Measurements from ENCODE around the gene WDSUB1. TPM values are rescaled to one million over a fixed set of nuclear protein-coding genes. Genes with fewer than 3 reads are reported as not detected.

Gene WDSUB1
- 14.3 to 15.6 TPM (median 15.1 TPM) in 3 replicates for total RNA-seq

- Mint-ChIP-seq H3K9me3 (no peaks in the 10 kb centered on the region), H3K27me3 (ENCODE audit: low read depth) (no peaks in the 10 kb centered on the region), H3K36me3 (no peaks in the 10 kb centered on the region), H3K4me1 (peaks cover 36% of the 10 kb centered on the region), H3K27ac (peak within 1 kb of the TSS; percentile 95), H3K4me3 (peak within 1 kb of the TSS; percentile 88)
- peak; percentile 55 to 72 for DNase-seq (ENCODE audit: low spot score in 2 of 2, unreplicated experiment in 2 of 2)
- no peak for TF ChIP-seq CTCF (IDR thresholded peaks at IDR 0.05; ENCODE audit: unreplicated experiment)
Observed at GRCh38 chr2:159285929-159286708, at the start of gene WDSUB1. Gene WDSUB1, minus strand, starts transcription at chr2:159286703. Its CDS starts 3,634 bp downstream, at chr2:159283069.

- no peak overlapping the region for H3K4me3 Mint-ChIP-seq
- H3K4me1 Mint-ChIP-seq, result peaks cover 4% of the 10 kb centered on the region
- DNase-seq (ENCODE audit: low spot score in 2 of 2, unreplicated experiment in 2 of 2), result no peak
- no peaks in the 10 kb centered on the region for H3K9me3 Mint-ChIP-seq
- H3K27ac Mint-ChIP-seq, result peak overlapping the region; percentile 5
- H3K36me3 Mint-ChIP-seq, result peaks cover 34% of the 10 kb centered on the region
- H3K27me3 Mint-ChIP-seq (ENCODE audit: low read depth), result no peaks in the 10 kb centered on the region
- TF ChIP-seq CTCF (IDR thresholded peaks at IDR 0.05; ENCODE audit: unreplicated experiment), result no peak
Observed at GRCh38 chr2:159326569-159327255, 40.2 kb upstream of the WDSUB1 start.

- Mint-ChIP-seq H3K36me3 (peaks cover 44% of the 10 kb centered on the region), H3K27me3 (ENCODE audit: low read depth) (no peaks in the 10 kb centered on the region), H3K9me3 (no peaks in the 10 kb centered on the region), H3K27ac (no peak overlapping the region), H3K4me3 (no peak overlapping the region), H3K4me1 (peaks cover 4% of the 10 kb centered on the region)
- TF ChIP-seq CTCF (IDR thresholded peaks at IDR 0.05; ENCODE audit: unreplicated experiment), result no peak
- no peak for DNase-seq (ENCODE audit: low spot score in 2 of 2, unreplicated experiment in 2 of 2)
Observed at GRCh38 chr2:159322419-159322818, 35.9 kb upstream of the WDSUB1 start.

GRCh38 chr2:159317392-159318088 lies 31.0 kb upstream of the WDSUB1 start:
- no peak for TF ChIP-seq CTCF (IDR thresholded peaks at IDR 0.05; ENCODE audit: unreplicated experiment)
- Mint-ChIP-seq H3K9me3 (peaks cover 7% of the 10 kb centered on the region), H3K4me3 (no peak overlapping the region), H3K27me3 (ENCODE audit: low read depth) (no peaks in the 10 kb centered on the region), H3K4me1 (no peaks in the 10 kb centered on the region), H3K36me3 (peaks cover 71% of the 10 kb centered on the region), H3K27ac (no peak overlapping the region)
- DNase-seq (ENCODE audit: low spot score in 2 of 2, unreplicated experiment in 2 of 2), result no peak

GRCh38 chr2:159307942-159308341 lies 21.4 kb upstream of the WDSUB1 start:
- H3K4me1 Mint-ChIP-seq, result no peaks in the 10 kb centered on the region
- TF ChIP-seq CTCF (IDR thresholded peaks at IDR 0.05; ENCODE audit: unreplicated experiment), result no peak
- no peak overlapping the region for H3K27ac Mint-ChIP-seq
- no peak overlapping the region for H3K4me3 Mint-ChIP-seq
- peaks cover 15% of the 10 kb centered on the region for H3K36me3 Mint-ChIP-seq
- peaks cover 30% of the 10 kb centered on the region for H3K9me3 Mint-ChIP-seq
- DNase-seq (ENCODE audit: low spot score in 2 of 2, unreplicated experiment in 2 of 2), result no peak
- no peaks in the 10 kb centered on the region for H3K27me3 Mint-ChIP-seq (ENCODE audit: low read depth)

Data from mesothelial cell of epicardium (in vitro differentiated cells).